ENCODE results near the gene ID1.

DNA sequence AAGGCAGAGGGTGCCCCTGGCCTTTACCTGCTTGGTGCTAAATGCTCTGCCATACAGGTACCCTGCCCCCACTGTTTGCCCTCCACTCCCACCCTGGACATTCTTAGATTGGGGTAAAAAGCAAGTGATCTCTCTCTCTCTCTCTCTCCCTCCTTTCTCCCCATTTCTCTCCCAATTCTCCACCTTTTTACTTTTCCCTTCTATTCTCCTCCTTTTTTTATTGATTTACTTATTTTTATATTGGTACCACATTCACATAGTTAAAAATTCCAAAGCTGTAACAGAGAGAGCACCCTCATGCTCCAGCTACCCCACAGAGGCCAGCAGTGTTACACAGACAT lies 37.7 kb upstream of the ID1 start:
- no peak for TF ChIP-seq CBFB (CRISPR knock-in tag; IDR thresholded peaks at IDR 0.05; ENCODE audit: low read depth)
- TF ChIP-seq IRF2 (CRISPR knock-in tag; IDR thresholded peaks at IDR 0.05; ENCODE audit: borderline replicate concordance, low read depth) = no peak
- TF ChIP-seq, protein P1, sequence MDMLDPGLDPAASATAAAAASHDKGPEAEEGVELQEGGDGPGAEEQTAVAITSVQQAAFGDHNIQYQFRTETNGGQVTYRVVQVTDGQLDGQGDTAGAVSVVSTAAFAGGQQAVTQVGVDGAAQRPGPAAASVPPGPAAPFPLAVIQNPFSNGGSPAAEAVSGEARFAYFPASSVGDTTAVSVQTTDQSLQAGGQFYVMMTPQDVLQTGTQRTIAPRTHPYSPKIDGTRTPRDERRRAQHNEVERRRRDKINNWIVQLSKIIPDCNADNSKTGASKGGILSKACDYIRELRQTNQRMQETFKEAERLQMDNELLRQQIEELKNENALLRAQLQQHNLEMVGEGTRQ (CRISPR knock-in tag; IDR thresholded peaks at IDR 0.05) = no peak
- TF ChIP-seq, protein P2, sequence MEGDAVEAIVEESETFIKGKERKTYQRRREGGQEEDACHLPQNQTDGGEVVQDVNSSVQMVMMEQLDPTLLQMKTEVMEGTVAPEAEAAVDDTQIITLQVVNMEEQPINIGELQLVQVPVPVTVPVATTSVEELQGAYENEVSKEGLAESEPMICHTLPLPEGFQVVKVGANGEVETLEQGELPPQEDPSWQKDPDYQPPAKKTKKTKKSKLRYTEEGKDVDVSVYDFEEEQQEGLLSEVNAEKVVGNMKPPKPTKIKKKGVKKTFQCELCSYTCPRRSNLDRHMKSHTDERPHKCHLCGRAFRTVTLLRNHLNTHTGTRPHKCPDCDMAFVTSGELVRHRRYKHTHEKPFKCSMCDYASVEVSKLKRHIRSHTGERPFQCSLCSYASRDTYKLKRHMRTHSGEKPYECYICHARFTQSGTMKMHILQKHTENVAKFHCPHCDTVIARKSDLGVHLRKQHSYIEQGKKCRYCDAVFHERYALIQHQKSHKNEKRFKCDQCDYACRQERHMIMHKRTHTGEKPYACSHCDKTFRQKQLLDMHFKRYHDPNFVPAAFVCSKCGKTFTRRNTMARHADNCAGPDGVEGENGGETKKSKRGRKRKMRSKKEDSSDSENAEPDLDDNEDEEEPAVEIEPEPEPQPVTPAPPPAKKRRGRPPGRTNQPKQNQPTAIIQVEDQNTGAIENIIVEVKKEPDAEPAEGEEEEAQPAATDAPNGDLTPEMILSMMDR (IDR thresholded peaks at IDR 0.05) = no peak

All from WTC11 (cell line).